HFFc6 (cell line): Measurements from ENCODE around the gene FHIT. TPM values are rescaled to one million over a fixed set of nuclear protein-coding genes. Genes with fewer than 3 reads are reported as not detected.

Experiments
- DNase-seq: peaks from one replicate; pipeline ENCODE4 v3.0.0-alpha.2; 2018
- H3K27ac Mint-ChIP-seq: 2 replicates; pipeline ENCODE4 v1.8.0; 2020; ENCODE audit warnings: mild to moderate bottlenecking, mixed read lengths
- H3K27me3 Mint-ChIP-seq: 2 replicates; pipeline ENCODE4 v1.8.0; 2021; ENCODE audit warnings: mild to moderate bottlenecking, moderate library complexity, mixed read lengths; ENCODE audit not compliant: insufficient read depth
- H3K36me3 Mint-ChIP-seq: 2 replicates; pipeline ENCODE4 v1.8.0; 2021; ENCODE audit warnings: low read depth, mixed read lengths
- H3K4me1 Mint-ChIP-seq: 2 replicates; pipeline ENCODE4 v1.8.0; 2020; ENCODE audit warnings: low read depth, mixed read lengths
- H3K4me3 Mint-ChIP-seq: 2 replicates; pipeline ENCODE4 v1.8.0; 2020; ENCODE audit warnings: mild to moderate bottlenecking, moderate library complexity, mixed read lengths
- H3K9me3 Mint-ChIP-seq: 2 replicates; pipeline ENCODE4 v1.8.0; 2020; ENCODE audit warnings: mild to moderate bottlenecking, mixed read lengths
- total RNA-seq, 6 experiments: library from RNA; stranded (reverse); fragmentation: NEBNext Ultra II Directional; extraction: Animal tissue kit (Norgen Biotek cat#: 25700); gene quantifications; 2 replicates in 1 of 6; 3 replicates in 5 of 6; pipeline ENCODE4 v1.2.3, GENCODE V29; 2021
- TF ChIP-seq, protein P1 (sequence below): fragments of 200-600 bp; sonication (generic); IDR thresholded peaks from 2 replicates; pipeline ENCODE4 v1.5.0; 2021; ENCODE audit warnings: antibody characterized with exemption, mild to moderate bottlenecking

FHIT gene
- total RNA-seq, 6 experiments from 2014 or later, result 0.33 to 0.38 TPM; not detected in 4

- peak; percentile 77 for DNase-seq
- H3K4me1 Mint-ChIP-seq, result peaks cover 37% of the 10 kb centered on the region
Measured at GRCh38 chr3:60588806-60589205, 662.4 kb downstream of the FHIT start.

GRCh38 chr3:60585918-60586317 lies 665.3 kb downstream of the FHIT start:
- H3K36me3 Mint-ChIP-seq, result no peaks in the 10 kb centered on the region
- TF ChIP-seq, protein P1, sequence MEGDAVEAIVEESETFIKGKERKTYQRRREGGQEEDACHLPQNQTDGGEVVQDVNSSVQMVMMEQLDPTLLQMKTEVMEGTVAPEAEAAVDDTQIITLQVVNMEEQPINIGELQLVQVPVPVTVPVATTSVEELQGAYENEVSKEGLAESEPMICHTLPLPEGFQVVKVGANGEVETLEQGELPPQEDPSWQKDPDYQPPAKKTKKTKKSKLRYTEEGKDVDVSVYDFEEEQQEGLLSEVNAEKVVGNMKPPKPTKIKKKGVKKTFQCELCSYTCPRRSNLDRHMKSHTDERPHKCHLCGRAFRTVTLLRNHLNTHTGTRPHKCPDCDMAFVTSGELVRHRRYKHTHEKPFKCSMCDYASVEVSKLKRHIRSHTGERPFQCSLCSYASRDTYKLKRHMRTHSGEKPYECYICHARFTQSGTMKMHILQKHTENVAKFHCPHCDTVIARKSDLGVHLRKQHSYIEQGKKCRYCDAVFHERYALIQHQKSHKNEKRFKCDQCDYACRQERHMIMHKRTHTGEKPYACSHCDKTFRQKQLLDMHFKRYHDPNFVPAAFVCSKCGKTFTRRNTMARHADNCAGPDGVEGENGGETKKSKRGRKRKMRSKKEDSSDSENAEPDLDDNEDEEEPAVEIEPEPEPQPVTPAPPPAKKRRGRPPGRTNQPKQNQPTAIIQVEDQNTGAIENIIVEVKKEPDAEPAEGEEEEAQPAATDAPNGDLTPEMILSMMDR, result no peak
- H3K4me1 Mint-ChIP-seq, result peaks cover 53% of the 10 kb centered on the region
- H3K27ac Mint-ChIP-seq, result no peak overlapping the region
- DNase-seq, result no peak
- no peaks in the 10 kb centered on the region for H3K27me3 Mint-ChIP-seq
- H3K9me3 Mint-ChIP-seq, result no peaks in the 10 kb centered on the region
- no peak overlapping the region for H3K4me3 Mint-ChIP-seq

More at GRCh38 chr3:60588806-60589205, 662.4 kb downstream of the FHIT start:
- no peaks in the 10 kb centered on the region for H3K9me3 Mint-ChIP-seq
- H3K4me3 Mint-ChIP-seq, result 0 out of 2 replicates have a peak overlapping the region, but pooled peaks have one; percentile 41
- no peaks in the 10 kb centered on the region for H3K27me3 Mint-ChIP-seq
- peak overlapping the region; percentile 65; the same call in 1 of the 2 replicates for H3K27ac Mint-ChIP-seq
- TF ChIP-seq, protein P1, result no peak
- H3K36me3 Mint-ChIP-seq, result no peaks in the 10 kb centered on the region

DNA sequence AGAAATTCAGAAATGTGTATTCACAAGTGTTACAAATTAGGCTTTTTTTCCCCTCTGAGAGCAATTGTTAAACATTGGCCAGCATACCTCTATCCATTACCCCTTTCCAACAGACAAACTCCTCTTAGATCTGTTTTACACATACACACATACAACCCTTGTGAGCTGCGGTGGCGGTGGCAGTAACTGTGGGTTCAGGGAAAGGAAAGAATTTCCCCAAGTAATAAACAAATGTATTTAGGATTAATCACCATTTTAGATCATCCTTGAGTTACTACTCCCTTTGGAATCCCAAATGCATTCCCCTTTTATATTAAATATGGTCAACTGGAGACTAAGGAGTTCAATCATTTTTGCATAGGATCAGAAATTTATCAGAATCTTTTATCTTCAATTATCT lies 667.0 kb downstream of the FHIT start:
- Mint-ChIP-seq H3K9me3 (no peaks in the 10 kb centered on the region), H3K4me1 (peaks cover 56% of the 10 kb centered on the region), H3K36me3 (no peaks in the 10 kb centered on the region), H3K4me3 (no peak overlapping the region), H3K27ac (peak overlapping the region; percentile 60), H3K27me3 (no peaks in the 10 kb centered on the region)
- TF ChIP-seq, protein P1, result no peak
- DNase-seq, result peak; percentile 56

DNA sequence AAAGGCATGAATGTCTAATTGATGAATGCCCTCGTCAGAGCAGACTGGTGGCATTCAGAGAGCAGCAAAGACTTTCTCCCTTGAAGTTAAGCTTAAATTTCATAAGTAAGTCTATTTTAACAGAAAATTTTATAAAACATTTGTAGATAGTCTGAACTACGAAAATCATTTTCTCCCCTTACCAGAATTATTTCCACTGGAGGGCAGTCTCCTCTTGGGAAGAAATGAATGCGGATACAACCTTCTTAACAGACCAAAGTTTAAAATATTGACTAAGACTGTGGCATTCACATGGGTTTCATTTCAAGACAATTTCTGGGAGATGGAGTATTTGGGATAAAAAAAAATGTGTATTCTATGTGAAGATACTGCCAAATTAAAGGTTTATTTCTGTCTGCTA lies 669.0 kb downstream of the FHIT start:
- Mint-ChIP-seq H3K27ac (no peak overlapping the region), H3K9me3 (no peaks in the 10 kb centered on the region), H3K27me3 (no peaks in the 10 kb centered on the region; the same call in 1 of the 2 replicates), H3K4me3 (no peak overlapping the region), H3K36me3 (no peaks in the 10 kb centered on the region), H3K4me1 (peaks cover 40% of the 10 kb centered on the region)
- TF ChIP-seq, protein P1, result peak; percentile 66; the same call in 1 of the 2 replicates
- peak; percentile 13 for DNase-seq

DNA sequence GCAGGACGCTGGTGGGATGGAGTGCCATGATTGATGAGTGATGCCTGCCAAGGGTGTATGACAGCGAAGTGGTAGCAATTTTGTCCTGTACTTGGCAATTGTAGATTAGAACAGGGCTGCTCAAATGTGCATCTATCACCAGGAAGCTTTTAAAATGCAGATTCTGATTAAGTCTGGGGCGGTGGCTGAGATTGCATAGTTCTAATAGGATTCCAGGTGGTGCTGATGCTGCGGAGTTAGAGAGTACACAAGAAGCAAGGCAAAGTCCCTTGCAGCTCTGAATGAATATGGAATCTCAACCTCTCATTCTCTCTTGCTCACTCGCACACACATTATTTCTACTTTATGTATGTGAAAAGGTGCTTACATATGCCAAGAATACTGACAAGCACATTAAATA lies 670.4 kb downstream of the FHIT start:
- H3K9me3 Mint-ChIP-seq, result no peaks in the 10 kb centered on the region; the same call in 1 of the 2 replicates
- no peaks in the 10 kb centered on the region for H3K36me3 Mint-ChIP-seq
- no peak overlapping the region for H3K4me3 Mint-ChIP-seq
- TF ChIP-seq, protein P1, result no peak
- H3K27me3 Mint-ChIP-seq, result no peaks in the 10 kb centered on the region; the same call in 1 of the 2 replicates
- no peak overlapping the region for H3K27ac Mint-ChIP-seq
- peaks cover 40% of the 10 kb centered on the region for H3K4me1 Mint-ChIP-seq
- no peak for DNase-seq
